Activated CD4-positive, alpha-beta T cell treated with anti-CD3 and anti-CD28 coated beads for 36 hours (primary cell): ENCODE results near the gene TMEM61. TPM values are rescaled to one million over a fixed set of nuclear protein-coding genes. Genes with fewer than 3 reads are reported as not detected.

Experiments
- ATAC-seq: fragments of 200-7000 bp; cut with Tn5 transposase; one replicate; pipeline ENCODE4 v1.10.0; 2021; ENCODE audit warnings: mild to moderate bottlenecking, moderate library complexity
- CTCF ChIA-PET: fragments of 350-600 bp; sonication (Branson Sonifier 250); formaldehyde crosslinking; loops from one replicate; lab custom pipeline; 2021; ENCODE audit warnings: antibody characterized with exemption; lab: Charles Lee
- POLR2A ChIA-PET: fragments of 350-600 bp; sonication (Branson Sonifier 250); formaldehyde crosslinking; loops from one replicate; lab custom pipeline; 2021; ENCODE audit warnings: antibody characterized with exemption, inconsistent platforms; lab: Charles Lee
- DNase-seq: peaks from one replicate; pipeline ENCODE4 v3.0.0-alpha.2; 2020
- H3K27ac Mint-ChIP-seq: one replicate; pipeline ENCODE4 v1.8.0; 2021; ENCODE audit warnings: mixed read lengths
- H3K27me3 Mint-ChIP-seq: one replicate; pipeline ENCODE4 v1.8.0; 2021; ENCODE audit warnings: mixed read lengths
- H3K36me3 Mint-ChIP-seq: one replicate; pipeline ENCODE4 v1.8.0; 2021; ENCODE audit warnings: low read depth, mixed read lengths
- H3K4me1 Mint-ChIP-seq: one replicate; pipeline ENCODE4 v1.8.0; 2021; ENCODE audit warnings: mixed read lengths
- H3K4me3 Mint-ChIP-seq: one replicate; pipeline ENCODE4 v1.8.0; 2021; ENCODE audit warnings: mild to moderate bottlenecking, moderate library complexity, mixed read lengths
- H3K9me3 Mint-ChIP-seq: one replicate; pipeline ENCODE4 v1.8.0; 2021; ENCODE audit warnings: low read depth, mixed read lengths
- intact Hi-C, 2 experiments: fragments of 100-400 bp; cut with DNase I in 1 of 2; cut with micrococcal nuclease in 1 of 2; formaldehyde crosslinking; loops; one replicate each; pipeline versions ENCODE4 v1.14.2 to v1.15.1; 2022 to 2024; cut with DNase I, micrococcal nuclease
- total RNA-seq, 2 experiments: library from RNA; stranded (reverse); gene quantifications; one replicate each; pipeline ENCODE4 v1.2.3, GENCODE V29; 2021

Gene TMEM61
- total RNA-seq, 2 experiments from 2014 or later, result not detected

- no peak overlapping the region for H3K27ac Mint-ChIP-seq
- POLR2A ChIA-PET, result no interaction called here
- H3K9me3 Mint-ChIP-seq, result no peaks in the 10 kb centered on the region
- intact Hi-C loops, result no loop called here
- no peaks in the 10 kb centered on the region for H3K36me3 Mint-ChIP-seq
- no peaks in the 10 kb centered on the region for H3K4me1 Mint-ChIP-seq
- H3K4me3 Mint-ChIP-seq, result no peak overlapping the region
- ATAC-seq, result no peak
- no peak for DNase-seq
- H3K27me3 Mint-ChIP-seq, result peaks cover 14% of the 10 kb centered on the region
- CTCF ChIA-PET, result interaction anchor here (1.3 to 2.6 kb wide), 2 partner anchors 10 to 41 kb away, joined by 6 to 13 read pairs; no protein-coding TSS in a partner anchor
Measured at GRCh38 chr1:54986025-54986424, 5.6 kb downstream of the TMEM61 start.

- intact Hi-C loops, result no loop called here
- DNase-seq (no peak), ATAC-seq (no peak)
- ChIA-PET CTCF (interaction anchor here (1.3 to 2.6 kb wide), 3 partner anchors 10 to 41 kb away, joined by 5 to 13 read pairs (median 6); no protein-coding TSS in a partner anchor), POLR2A (no interaction called here)
- Mint-ChIP-seq H3K36me3 (no peaks in the 10 kb centered on the region), H3K4me3 (no peak overlapping the region), H3K9me3 (no peaks in the 10 kb centered on the region), H3K27me3 (peaks cover 11% of the 10 kb centered on the region), H3K27ac (no peak overlapping the region), H3K4me1 (no peaks in the 10 kb centered on the region)
Measured at GRCh38 chr1:54986533-54986932, 6.1 kb downstream of the TMEM61 start.

- DNase-seq (no peak), ATAC-seq (no peak)
- Mint-ChIP-seq H3K27me3 (peaks cover 5% of the 10 kb centered on the region), H3K4me1 (no peaks in the 10 kb centered on the region), H3K36me3 (no peaks in the 10 kb centered on the region), H3K4me3 (no peak overlapping the region), H3K9me3 (no peaks in the 10 kb centered on the region), H3K27ac (no peak overlapping the region)
- CTCF ChIA-PET, result interaction anchor here (0.6 to 2.6 kb wide), 5 partner anchors 9 to 107 kb away, joined by 3 to 13 read pairs (median 5); no protein-coding TSS in a partner anchor
- POLR2A ChIA-PET, result no interaction called here
- intact Hi-C loops, result no loop called here
Measured at GRCh38 chr1:54987427-54987826, 7.0 kb downstream of the TMEM61 start.

GRCh38 chr1:54987919-54988705 lies 7.7 kb downstream of the TMEM61 start:
- DNase-seq (no peak), ATAC-seq (no peak)
- Mint-ChIP-seq H3K27ac (no peak overlapping the region), H3K36me3 (no peaks in the 10 kb centered on the region), H3K9me3 (no peaks in the 10 kb centered on the region), H3K27me3 (peaks cover 4% of the 10 kb centered on the region), H3K4me3 (no peak overlapping the region), H3K4me1 (no peaks in the 10 kb centered on the region)
- intact Hi-C loops, result no loop called here
- POLR2A ChIA-PET, result no interaction called here
- CTCF ChIA-PET, result interaction anchor here (0.9 to 2.6 kb wide), 3 partner anchors 15 to 43 kb away, joined by 3 to 13 read pairs (median 4); no protein-coding TSS in a partner anchor

GRCh38 chr1:54988975-54989374 lies 8.5 kb downstream of the TMEM61 start:
- H3K9me3 Mint-ChIP-seq, result no peaks in the 10 kb centered on the region
- intact Hi-C loops, result no loop called here
- CTCF ChIA-PET, result interaction anchor here (1.4 to 2.6 kb wide), 2 partner anchors 23 to 44 kb away, joined by 4 to 13 read pairs; no protein-coding TSS in a partner anchor
- DNase-seq (no peak), ATAC-seq (no peak)
- POLR2A ChIA-PET, result no interaction called here
- H3K36me3 Mint-ChIP-seq, result no peaks in the 10 kb centered on the region
- H3K27me3 Mint-ChIP-seq, result peaks cover under 1% of the 10 kb centered on the region
- no peak overlapping the region for H3K27ac Mint-ChIP-seq
- H3K4me1 Mint-ChIP-seq, result no peaks in the 10 kb centered on the region
- no peak overlapping the region for H3K4me3 Mint-ChIP-seq

- Mint-ChIP-seq H3K9me3 (no peaks in the 10 kb centered on the region), H3K27me3 (no peaks in the 10 kb centered on the region), H3K4me1 (no peaks in the 10 kb centered on the region), H3K36me3 (no peaks in the 10 kb centered on the region), H3K4me3 (no peak overlapping the region), H3K27ac (no peak overlapping the region)
- POLR2A ChIA-PET, result no interaction called here
- CTCF ChIA-PET, result no interaction called here
- DNase-seq, result no peak
- intact Hi-C loops, result no loop called here
- ATAC-seq, result no peak
Measured at GRCh38 chr1:54989473-54989872, 9.0 kb downstream of the TMEM61 start.

GRCh38 chr1:54989968-54990810 lies 9.8 kb downstream of the TMEM61 start:
- CTCF ChIA-PET, result interaction anchor here (0.5 to 0.6 kb wide), 2 partner anchors 44 to 153 kb away, joined by 3 to 5 read pairs; no protein-coding TSS in a partner anchor
- POLR2A ChIA-PET, result no interaction called here
- no peak overlapping the region for H3K27ac Mint-ChIP-seq
- DNase-seq (no peak), ATAC-seq (no peak)
- no peaks in the 10 kb centered on the region for H3K4me1 Mint-ChIP-seq
- intact Hi-C loops, result no loop called here
- H3K9me3 Mint-ChIP-seq, result no peaks in the 10 kb centered on the region
- no peak overlapping the region for H3K4me3 Mint-ChIP-seq
- no peaks in the 10 kb centered on the region for H3K36me3 Mint-ChIP-seq
- H3K27me3 Mint-ChIP-seq, result peaks cover 3% of the 10 kb centered on the region

- Mint-ChIP-seq H3K27ac (no peak overlapping the region), H3K27me3 (peaks cover 10% of the 10 kb centered on the region)
- intact Hi-C loops, result no loop called here
Measured at GRCh38 chr1:54990916-54991315, 10.5 kb downstream of the TMEM61 start.

GRCh38 chr1:54991939-54992338 lies 11.5 kb downstream of the TMEM61 start:
- ChIA-PET CTCF (interaction anchor here (1.0 to 1.8 kb wide), 2 partner anchors 43 to 47 kb away, joined by 3 to 6 read pairs; no protein-coding TSS in a partner anchor), POLR2A (no interaction called here)
- Mint-ChIP-seq H3K4me1 (peaks cover 14% of the 10 kb centered on the region), H3K27me3 (peaks cover 20% of the 10 kb centered on the region), H3K9me3 (no peaks in the 10 kb centered on the region), H3K4me3 (no peak overlapping the region), H3K36me3 (no peaks in the 10 kb centered on the region), H3K27ac (no peak overlapping the region)
- DNase-seq (no peak), ATAC-seq (no peak)
- intact Hi-C loops, result no loop called here

More at GRCh38 chr1:54990916-54991315, 10.5 kb downstream of the TMEM61 start:
- H3K9me3 Mint-ChIP-seq, result no peaks in the 10 kb centered on the region
- H3K4me1 Mint-ChIP-seq, result peaks cover 6% of the 10 kb centered on the region
- no peak for DNase-seq
- no peak overlapping the region for H3K4me3 Mint-ChIP-seq
- H3K36me3 Mint-ChIP-seq, result no peaks in the 10 kb centered on the region
- POLR2A ChIA-PET, result no interaction called here
- no peak for ATAC-seq
- CTCF ChIA-PET, result interaction anchor here (0.5 to 1.8 kb wide), 4 partner anchors 42 to 154 kb away, joined by 3 to 6 read pairs (median 4); no protein-coding TSS in a partner anchor

GRCh38 chr1:54993140-54993539 lies 12.7 kb downstream of the TMEM61 start:
- no peak for DNase-seq
- H3K36me3 Mint-ChIP-seq, result no peaks in the 10 kb centered on the region
- peaks cover 14% of the 10 kb centered on the region for H3K4me1 Mint-ChIP-seq
- intact Hi-C loops, result no loop called here
- ChIA-PET CTCF (interaction anchor here (0.7 to 1.2 kb wide), 3 partner anchors 9 to 29 kb away, joined by 3 to 4 read pairs (median 3); no protein-coding TSS in a partner anchor), POLR2A (no interaction called here)
- no peaks in the 10 kb centered on the region for H3K9me3 Mint-ChIP-seq
- no peak for ATAC-seq
- H3K27me3 Mint-ChIP-seq, result peaks cover 29% of the 10 kb centered on the region
- H3K4me3 Mint-ChIP-seq, result no peak overlapping the region
- H3K27ac Mint-ChIP-seq, result no peak overlapping the region

- no peak overlapping the region for H3K27ac Mint-ChIP-seq
- H3K27me3 Mint-ChIP-seq, result peaks cover 33% of the 10 kb centered on the region
- H3K9me3 Mint-ChIP-seq, result no peaks in the 10 kb centered on the region
- DNase-seq (no peak), ATAC-seq (no peak)
- peaks cover 14% of the 10 kb centered on the region for H3K4me1 Mint-ChIP-seq
- intact Hi-C loops, result no loop called here
- no peaks in the 10 kb centered on the region for H3K36me3 Mint-ChIP-seq
- ChIA-PET CTCF (interaction anchor here (0.8 to 6.5 kb wide), 2 partner anchors 21 to 47 kb away, joined by 3 to 151 read pairs; no protein-coding TSS in a partner anchor), POLR2A (no interaction called here)
- H3K4me3 Mint-ChIP-seq, result no peak overlapping the region
Measured at GRCh38 chr1:54994355-54994990, 14.0 kb downstream of the TMEM61 start.
